Osteocyte (in vitro differentiated cells): ENCODE measurements around the gene NCEH1. TPM values are rescaled to one million over a fixed set of nuclear protein-coding genes. Genes with fewer than 3 reads are reported as not detected.

Experiments used
- DNase-seq: peaks from one replicate; pipeline ENCODE4 v3.0.0; 2021; ENCODE audit warnings: mixed read lengths; ENCODE audit not compliant: unreplicated experiment; ENCODE audit errors: extremely low spot score
- H3K27ac Mint-ChIP-seq: one replicate; pipeline ENCODE4 v1.8.0; 2021; ENCODE audit warnings: mild to moderate bottlenecking, mixed read lengths; ENCODE audit not compliant: unreplicated experiment
- H3K27me3 Mint-ChIP-seq: one replicate; pipeline ENCODE4 v1.8.0; 2021; ENCODE audit warnings: mixed read lengths; ENCODE audit not compliant: unreplicated experiment
- H3K36me3 Mint-ChIP-seq: one replicate; pipeline ENCODE4 v1.8.0; 2021; ENCODE audit warnings: mixed read lengths; ENCODE audit not compliant: unreplicated experiment
- H3K4me1 Mint-ChIP-seq: one replicate; pipeline ENCODE4 v1.8.0; 2021; ENCODE audit warnings: mixed read lengths; ENCODE audit not compliant: unreplicated experiment
- H3K4me3 Mint-ChIP-seq: one replicate; pipeline ENCODE4 v1.8.0; 2021; ENCODE audit warnings: mild to moderate bottlenecking, moderate library complexity, mixed read lengths; ENCODE audit not compliant: unreplicated experiment
- H3K9me3 Mint-ChIP-seq: one replicate; pipeline ENCODE4 v1.8.0; 2021; ENCODE audit warnings: mixed read lengths; ENCODE audit not compliant: unreplicated experiment
- total RNA-seq: library from RNA; stranded (reverse); gene quantifications from 2 replicates; pipeline ENCODE4 v1.2.1, GENCODE V29; 2021
- TF ChIP-seq, protein P1 (sequence below): fragments of 200-600 bp; sonication (generic); IDR thresholded peaks from 2 replicates; pipeline ENCODE4 v1.5.0; 2021; ENCODE audit warnings: antibody characterized with exemption, mild to moderate bottlenecking, moderate library complexity

The NCEH1 gene
- total RNA-seq, 1 donor from 2014 or later: 6.7 TPM

DNA sequence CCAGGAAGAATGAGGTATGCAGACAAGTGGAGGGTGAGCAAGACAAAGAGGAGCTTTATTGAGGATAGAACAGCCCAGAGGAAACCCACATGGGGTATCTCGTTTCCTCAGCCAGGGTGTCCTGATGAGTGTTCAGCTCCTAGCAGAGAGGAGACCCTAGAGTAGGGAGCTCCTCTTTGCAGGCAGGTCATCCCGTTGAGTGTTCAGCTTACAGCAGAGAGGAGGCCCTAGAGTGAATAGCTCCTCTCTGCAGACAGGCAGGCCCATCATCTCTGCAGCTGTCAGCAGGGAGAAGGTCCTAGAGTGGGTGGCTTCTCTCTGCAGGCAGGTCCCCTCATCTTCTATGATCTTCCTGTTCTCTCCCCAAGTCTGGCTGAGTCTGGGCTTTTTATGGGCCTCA, 97.0 kb downstream of the NCEH1 start:
- peaks cover 9% of the 10 kb centered on the region for H3K9me3 Mint-ChIP-seq
- no peak overlapping the region for H3K4me3 Mint-ChIP-seq
- DNase-seq: no peak
- TF ChIP-seq, protein P1, sequence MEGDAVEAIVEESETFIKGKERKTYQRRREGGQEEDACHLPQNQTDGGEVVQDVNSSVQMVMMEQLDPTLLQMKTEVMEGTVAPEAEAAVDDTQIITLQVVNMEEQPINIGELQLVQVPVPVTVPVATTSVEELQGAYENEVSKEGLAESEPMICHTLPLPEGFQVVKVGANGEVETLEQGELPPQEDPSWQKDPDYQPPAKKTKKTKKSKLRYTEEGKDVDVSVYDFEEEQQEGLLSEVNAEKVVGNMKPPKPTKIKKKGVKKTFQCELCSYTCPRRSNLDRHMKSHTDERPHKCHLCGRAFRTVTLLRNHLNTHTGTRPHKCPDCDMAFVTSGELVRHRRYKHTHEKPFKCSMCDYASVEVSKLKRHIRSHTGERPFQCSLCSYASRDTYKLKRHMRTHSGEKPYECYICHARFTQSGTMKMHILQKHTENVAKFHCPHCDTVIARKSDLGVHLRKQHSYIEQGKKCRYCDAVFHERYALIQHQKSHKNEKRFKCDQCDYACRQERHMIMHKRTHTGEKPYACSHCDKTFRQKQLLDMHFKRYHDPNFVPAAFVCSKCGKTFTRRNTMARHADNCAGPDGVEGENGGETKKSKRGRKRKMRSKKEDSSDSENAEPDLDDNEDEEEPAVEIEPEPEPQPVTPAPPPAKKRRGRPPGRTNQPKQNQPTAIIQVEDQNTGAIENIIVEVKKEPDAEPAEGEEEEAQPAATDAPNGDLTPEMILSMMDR: no peak
- no peak overlapping the region for H3K27ac Mint-ChIP-seq
- H3K4me1 Mint-ChIP-seq: peaks cover 10% of the 10 kb centered on the region
- no peaks in the 10 kb centered on the region for H3K27me3 Mint-ChIP-seq
- no peaks in the 10 kb centered on the region for H3K36me3 Mint-ChIP-seq

DNA sequence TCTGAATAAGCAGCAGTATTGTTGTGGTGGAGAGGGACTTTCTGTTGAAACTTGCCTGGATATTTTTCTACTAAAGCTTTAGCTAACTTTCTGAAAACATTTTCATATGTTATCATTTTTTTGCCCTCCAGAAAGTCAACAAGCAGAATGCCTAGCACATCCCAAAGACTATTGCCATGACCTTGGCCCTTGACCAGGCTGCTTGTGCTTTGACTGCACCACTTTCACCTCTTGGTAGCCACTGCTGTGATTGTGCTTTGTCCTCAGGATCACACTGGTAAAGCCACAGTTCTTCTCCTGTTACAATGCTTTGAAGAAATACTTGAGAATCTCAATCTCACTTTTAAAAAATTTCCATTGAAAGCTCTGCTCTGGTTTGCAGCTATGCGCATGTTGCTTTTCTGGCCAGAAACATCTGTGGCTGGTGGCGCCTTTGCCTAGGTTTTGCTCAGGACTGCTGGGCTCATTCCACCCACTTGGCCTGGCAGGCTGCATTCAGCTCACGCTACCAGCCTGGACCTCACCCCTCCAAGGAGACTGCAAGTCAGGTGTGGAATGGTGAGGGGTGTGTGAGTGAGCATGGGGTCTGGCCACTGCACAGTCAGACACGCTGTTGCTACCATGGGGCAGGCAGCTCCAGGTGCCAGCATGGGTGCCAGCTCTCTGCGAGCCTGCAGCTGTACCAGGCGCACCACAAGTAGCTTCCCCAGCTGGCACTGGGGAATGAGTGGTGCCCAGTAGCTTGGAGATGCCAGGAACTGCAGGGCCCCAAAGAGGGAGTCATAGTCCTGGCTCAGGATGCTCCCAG, 97.8 kb downstream of the NCEH1 start:
- H3K4me1 Mint-ChIP-seq: peaks cover 10% of the 10 kb centered on the region
- peaks cover 9% of the 10 kb centered on the region for H3K9me3 Mint-ChIP-seq
- H3K27me3 Mint-ChIP-seq: no peaks in the 10 kb centered on the region
- no peak overlapping the region for H3K4me3 Mint-ChIP-seq
- DNase-seq: no peak
- no peaks in the 10 kb centered on the region for H3K36me3 Mint-ChIP-seq
- H3K27ac Mint-ChIP-seq: no peak overlapping the region
- TF ChIP-seq, protein P1: no peak

DNA sequence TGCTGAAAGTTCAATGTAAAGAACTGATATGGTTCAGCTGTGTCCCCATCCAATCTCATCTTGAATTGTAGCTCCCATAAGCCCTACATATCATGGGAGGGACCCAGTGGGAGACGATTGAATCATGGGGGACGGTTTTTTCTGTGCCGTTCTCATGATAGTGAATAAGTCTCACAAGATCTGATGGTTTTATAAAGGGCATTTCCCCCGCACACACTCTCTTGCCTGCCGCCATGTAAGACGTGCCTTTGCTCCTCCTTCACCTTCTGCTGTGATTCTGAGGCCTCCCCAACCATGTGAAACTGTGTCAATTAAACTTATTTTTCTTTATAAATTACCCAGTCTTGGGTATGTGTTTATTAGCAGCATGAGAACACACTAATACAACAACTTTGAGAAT, 101.1 kb downstream of the NCEH1 start:
- H3K9me3 Mint-ChIP-seq: peaks cover 9% of the 10 kb centered on the region
- no peak for DNase-seq
- H3K27ac Mint-ChIP-seq: no peak overlapping the region
- no peak overlapping the region for H3K4me3 Mint-ChIP-seq
- H3K36me3 Mint-ChIP-seq: no peaks in the 10 kb centered on the region
- peaks cover 19% of the 10 kb centered on the region for H3K4me1 Mint-ChIP-seq
- no peaks in the 10 kb centered on the region for H3K27me3 Mint-ChIP-seq
- TF ChIP-seq, protein P1: no peak

DNA sequence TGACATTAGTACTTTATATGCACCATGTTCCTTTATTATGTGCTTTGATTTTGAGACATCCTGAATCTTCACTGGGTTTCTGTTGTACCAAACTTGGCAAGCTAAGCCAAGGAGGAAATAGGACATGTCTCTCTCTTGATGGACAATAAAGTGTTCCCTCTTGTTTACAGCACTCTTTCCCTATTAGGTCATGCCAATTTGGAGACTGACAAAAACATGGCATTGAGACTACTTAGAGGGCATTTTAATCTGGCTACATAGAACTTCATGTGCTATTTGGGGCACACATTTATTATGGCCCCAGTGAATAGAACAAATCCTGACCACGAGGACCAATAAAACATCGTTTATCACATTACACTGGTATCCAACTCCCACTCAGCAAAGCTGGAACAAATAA, 102.3 kb downstream of the NCEH1 start:
- Mint-ChIP-seq H3K27ac (no peak overlapping the region), H3K4me1 (peaks cover 21% of the 10 kb centered on the region), H3K4me3 (no peak overlapping the region), H3K9me3 (peaks cover 9% of the 10 kb centered on the region), H3K36me3 (no peaks in the 10 kb centered on the region), H3K27me3 (no peaks in the 10 kb centered on the region)
- no peak for DNase-seq
- TF ChIP-seq, protein P1: no peak

DNA sequence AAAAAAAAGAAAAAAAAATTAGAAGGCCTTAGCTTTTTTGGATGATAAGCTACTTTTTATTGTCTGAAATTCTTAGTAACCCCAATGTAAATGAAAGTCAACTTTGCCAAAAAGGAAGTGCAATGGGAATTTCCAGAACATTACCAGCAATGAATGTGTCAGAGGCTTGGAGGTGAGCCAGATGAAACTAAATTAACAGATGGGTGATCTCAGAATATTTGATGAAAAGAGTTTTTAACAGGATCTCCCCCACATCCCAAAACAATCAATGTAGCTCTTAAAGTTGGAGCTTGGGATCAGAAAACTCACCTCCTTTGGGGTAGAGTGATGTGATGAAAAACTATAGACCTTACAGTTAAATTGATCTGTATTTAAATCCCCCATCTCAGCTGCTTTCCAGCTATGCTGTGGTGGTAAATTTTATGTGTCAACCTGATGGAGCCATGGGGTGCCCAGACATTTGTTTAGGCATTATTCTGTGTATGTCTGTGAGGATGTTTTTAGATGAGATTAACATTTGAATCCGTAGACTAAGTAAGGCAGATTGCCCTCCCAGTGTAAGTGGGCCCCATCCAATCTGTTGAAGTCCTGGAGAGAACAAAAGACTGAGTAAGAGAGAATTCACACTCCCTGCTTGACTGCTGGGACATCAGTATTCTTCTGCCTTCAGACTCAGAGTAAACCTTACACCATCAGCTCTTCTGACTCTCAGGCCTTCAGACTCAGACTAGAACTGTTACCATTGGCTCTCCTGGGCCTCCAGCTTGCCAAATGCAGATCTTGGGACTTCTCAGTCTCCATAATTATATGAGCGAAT, 103.4 kb downstream of the NCEH1 start:
- TF ChIP-seq, protein P1: no peak
- Mint-ChIP-seq H3K27me3 (no peaks in the 10 kb centered on the region), H3K4me1 (peaks cover 21% of the 10 kb centered on the region), H3K36me3 (no peaks in the 10 kb centered on the region), H3K9me3 (peaks cover 9% of the 10 kb centered on the region), H3K4me3 (no peak overlapping the region), H3K27ac (peak overlapping the region; percentile 61)
- no peak for DNase-seq
